HG03066 (cell line): ENCODE data around the gene CNKSR1.

Experiments
- ATAC-seq: cut with Tn5 transposase; IDR thresholded peaks from one replicate; pipeline ENCODE4 v1.9.1; 2021; ENCODE audit warnings: low read depth; ENCODE audit not compliant: unreplicated experiment

Gene CNKSR1

GRCh38 chr1:26159743-26160039 lies 17.6 kb upstream of the CNKSR1 start:
- ATAC-seq: no peak

DNA sequence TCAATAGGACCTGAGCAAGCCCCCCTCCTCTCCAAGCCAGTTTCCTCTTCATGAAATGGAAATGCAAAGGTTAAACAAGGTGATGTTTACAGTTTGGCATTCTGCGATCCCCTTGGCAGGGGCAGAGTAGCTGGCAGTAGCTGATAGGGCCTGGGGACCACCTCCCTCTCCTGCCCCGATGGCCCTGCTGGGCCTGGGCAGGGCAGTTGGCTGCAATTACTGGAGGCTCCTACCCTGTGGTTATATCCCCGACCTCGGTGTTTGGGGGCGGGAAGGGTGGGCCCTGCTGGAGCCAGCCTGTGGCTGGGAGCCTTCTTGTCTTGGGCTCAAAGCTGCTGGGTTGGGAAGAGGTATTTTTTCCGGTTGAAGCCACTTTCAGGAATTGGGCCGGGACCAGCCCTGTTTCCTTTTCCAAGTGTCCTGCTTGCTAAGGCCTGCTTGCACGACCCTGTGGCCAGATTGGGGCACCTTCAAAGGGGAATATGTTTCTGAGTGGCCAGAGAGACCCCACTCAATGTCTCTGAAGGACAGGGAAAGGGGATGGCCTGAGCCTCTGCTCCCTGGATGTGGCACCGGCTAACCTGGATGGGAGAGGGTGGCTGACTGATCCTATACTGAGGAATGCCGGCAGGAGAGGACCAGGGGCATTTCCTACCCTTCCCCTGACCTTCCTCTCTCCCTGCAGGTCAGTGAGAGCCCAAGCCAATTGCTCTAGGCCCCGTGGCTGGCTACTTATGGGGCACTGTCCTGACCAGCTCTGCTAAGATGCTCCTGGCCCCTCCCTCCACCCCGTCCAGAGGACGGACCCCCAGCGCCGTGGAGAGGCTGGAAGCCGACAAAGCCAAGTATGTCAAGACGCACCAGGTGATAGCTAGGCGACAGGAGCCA lies 16.5 kb upstream of the CNKSR1 start:
- no peak for ATAC-seq

DNA sequence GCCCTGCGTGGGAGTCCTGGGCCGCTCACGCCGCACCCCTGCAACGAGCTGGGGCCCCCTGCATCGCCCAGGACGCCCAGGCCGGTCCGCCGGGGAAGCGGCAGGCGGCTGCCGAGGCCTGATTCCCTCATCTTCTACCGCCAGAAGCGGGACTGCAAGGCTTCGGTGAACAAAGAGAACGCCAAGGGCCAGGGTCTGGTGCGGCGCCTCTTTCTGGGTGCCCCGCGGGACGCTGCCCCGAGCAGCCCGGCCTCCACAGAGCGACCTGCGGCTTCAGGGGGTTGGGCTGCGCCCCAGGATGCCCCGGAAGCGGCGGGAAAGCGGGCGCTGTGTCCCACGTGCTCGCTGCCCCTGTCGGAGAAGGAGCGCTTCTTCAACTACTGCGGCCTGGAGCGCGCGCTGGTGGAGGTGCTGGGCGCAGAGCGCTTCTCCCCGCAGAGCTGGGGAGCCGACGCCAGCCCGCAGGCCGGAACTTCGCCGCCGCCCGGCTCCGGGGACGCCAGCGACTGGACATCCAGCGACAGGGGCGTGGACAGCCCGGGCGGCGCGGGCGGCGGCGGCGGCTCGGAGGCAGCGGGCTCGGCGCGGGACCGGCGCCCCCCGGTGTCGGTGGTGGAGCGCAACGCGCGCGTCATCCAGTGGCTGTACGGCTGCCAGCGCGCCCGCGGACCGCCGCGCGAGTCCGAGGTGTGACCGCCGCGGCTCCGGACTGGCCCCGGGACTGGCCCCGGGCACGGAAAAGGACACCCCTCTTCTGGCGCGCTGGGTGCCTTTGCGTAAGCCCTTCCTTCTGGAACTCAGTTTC lies 15.7 kb upstream of the CNKSR1 start:
- ATAC-seq: no peak

- no peak for ATAC-seq
Observed at GRCh38 chr1:26162220-26162709, 15.0 kb upstream of the CNKSR1 start.

DNA sequence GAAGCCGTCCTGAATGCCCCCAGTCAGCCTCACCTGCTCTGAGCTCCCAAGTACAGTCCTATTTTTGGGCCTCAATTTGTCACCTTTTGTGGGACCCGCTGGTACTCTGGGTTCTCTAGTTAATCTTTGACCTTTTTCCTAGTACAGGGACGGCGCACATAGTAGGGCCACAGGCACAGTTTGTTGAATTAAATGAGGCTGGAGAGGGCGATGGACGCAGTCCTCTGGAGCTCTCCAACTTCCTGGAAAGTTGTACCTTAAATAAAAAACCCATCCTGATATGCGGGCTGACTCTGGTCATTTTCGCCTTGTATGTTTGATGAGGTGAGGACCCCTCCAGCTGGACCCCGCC lies 13.6 kb upstream of the CNKSR1 start:
- ATAC-seq: no peak

DNA sequence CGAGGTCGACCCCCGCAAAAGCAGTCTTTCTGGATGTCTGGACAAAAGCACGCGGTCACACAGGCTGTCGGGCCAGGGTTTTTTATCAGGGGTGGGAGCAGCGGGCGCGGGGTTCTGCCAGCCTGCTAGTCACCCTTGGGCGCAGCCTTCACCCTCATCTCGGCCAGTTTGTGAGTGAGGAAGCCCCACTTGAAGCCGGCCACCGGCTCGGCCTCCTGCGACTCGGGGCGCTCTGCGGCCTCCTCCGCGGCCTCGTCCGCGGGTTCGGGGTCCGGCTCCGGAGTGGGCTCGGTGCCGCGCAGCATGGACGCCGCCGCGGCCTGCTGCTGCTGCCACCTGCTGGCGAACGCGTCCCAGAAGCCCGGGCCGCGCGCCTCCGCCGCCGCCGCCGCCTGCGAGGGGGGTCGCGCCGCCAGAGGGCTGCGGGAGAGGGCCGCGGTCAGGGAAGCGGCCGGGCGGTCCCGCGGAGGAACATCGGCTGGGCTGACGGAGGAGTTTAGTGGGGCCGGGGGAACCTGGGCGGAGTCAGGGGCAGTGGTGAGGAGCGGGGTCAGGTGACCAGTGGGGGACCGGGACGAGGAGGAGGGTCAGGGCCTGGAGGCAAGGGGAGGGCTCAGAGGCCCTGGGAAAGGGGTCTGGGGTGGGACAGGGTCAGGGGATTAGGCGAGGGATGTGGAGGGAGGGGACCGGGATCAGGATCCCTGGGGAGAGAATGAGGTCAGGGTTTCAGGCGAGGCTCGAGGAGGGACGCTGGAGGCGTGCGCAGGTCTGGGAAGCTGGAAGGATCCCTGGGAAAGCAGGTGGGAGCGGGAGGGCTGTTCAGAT lies 13.0 kb upstream of the CNKSR1 start:
- ATAC-seq: no peak

DNA sequence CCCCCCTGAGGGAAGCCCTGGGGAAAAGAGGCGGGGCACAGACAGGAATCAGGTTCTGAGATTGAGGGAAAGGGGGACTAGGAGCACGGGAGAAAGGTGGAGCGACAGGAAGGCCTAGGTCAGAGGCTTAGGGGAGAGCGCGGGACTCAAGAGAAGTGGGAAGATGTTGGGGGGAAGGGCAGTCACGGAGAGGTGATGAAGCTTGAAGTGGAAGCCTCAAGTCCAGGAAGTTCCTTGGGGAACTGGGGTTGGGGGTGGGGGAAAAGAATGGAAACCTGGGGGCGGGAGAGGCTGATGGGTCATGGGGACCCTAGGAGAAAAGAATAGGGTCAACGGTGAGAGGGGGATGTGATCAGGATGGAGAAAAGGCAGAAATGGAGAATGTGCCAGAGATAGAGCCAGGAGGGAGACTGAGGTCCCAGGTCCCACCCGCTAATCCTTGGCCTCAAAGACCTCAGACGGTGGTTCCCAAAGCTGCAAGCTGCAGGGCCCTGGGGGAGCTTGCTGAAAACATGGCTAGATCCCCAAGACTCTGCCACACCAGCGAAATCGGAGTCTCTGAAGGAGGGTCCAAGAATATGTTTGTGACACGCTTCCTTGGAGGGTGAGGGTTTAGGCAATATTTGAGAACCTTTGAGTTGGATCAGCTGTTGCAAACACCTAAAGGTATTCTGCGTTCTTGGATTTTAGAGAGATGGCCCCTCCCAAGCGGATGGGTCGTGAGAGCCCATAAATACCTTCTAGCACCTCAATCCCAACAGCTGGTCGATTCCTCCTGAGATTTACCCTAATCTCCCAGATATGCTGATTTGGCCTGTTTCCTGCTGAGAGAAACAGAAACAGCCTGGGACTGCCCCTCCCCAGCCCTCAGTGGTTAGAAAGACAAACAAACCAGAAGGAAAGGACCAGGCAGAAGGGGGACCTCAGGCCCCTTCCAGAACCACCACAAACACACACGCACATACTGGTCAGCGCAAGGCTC lies 12.1 kb upstream of the CNKSR1 start:
- ATAC-seq: no peak

- no peak for ATAC-seq
Observed at GRCh38 chr1:26166719-26167281, 10.5 kb upstream of the CNKSR1 start.

DNA sequence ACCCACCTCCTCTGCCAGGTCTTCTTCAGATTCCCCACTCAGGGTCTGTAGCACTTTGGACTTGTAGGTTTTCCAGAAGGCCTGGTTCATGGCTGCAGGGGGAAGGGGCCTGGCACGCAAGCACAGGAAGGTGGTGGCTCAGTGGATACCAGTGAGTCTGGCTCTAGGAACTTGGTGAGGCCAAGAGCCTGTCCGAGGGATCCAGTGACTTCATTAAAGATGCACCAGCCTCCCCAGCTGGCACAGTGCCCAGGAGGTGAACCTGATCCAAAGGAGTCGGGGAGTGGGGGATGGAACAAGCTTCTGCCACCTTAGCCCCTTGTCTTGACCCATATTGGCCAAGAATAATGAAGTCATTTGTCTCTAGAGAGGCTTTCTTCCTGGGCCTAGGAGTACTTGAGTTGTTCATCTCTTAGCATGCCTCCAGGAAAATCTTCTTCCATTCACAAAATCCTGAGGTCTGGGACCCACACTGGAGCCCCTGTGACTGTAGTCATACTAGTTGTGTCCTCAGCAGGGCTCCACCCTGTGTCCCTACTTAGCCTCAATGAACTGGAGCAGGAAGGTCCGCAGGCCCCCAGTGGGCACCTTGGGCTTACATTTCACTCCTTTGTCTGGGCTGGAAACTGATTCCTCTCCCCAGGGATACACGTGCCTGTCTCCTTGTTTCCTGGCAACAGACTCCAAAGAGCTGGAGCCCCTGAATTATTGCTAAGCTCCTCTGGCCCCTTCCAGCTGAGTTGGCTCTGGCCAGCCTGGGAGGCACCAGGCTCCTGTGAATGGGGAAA lies 8.7 kb upstream of the CNKSR1 start, which contains the start of gene C1orf232:
Gene C1orf232, minus strand, starts transcription at position 554 of the 788 bp plus-strand sequence. Its CDS starts 464 bp downstream, at position 90.
- ATAC-seq: no peak

DNA sequence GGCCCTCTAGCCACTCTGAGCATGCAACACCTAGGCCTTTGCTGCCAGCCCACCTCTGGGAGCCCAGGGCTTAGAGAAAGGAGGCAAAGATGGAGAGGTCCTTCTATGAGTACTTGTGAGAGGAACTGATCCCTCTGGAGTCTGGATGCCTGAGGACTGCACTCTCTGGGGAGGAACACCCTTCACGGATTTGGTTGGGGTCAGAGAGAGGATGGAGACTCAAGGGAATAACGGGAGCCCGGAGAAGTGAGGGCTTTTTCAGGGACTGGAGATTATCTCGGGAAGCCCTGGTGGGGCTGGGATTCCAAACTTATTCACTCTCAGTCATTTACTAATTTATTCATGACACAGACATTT lies 8.1 kb upstream of the CNKSR1 start:
- no peak for ATAC-seq

- peak; percentile 79 for ATAC-seq
Observed at GRCh38 chr1:26169669-26170471, 7.4 kb upstream of the CNKSR1 start, which contains the start of gene ZNF593. Gene ZNF593 (plus strand): TSS chr1:26169908. CDS start chr1:26169984, 76 bp downstream.

DNA sequence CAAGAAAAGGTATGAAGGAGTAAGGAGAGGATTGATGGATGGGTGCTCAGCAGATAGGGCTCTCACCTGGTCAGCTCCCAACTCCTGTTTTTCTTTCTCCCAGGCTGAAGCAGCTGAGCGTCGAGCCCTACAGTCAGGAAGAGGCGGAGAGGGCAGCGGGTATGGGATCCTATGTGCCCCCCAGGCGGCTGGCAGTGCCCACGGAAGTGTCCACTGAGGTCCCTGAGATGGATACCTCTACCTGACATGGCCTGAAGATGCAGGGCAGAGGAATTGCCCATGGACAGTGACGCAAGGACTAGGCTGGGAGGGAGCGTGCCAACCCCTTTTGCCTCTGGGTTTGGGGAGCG lies 6.8 kb upstream of the CNKSR1 start:
- no peak for ATAC-seq

DNA sequence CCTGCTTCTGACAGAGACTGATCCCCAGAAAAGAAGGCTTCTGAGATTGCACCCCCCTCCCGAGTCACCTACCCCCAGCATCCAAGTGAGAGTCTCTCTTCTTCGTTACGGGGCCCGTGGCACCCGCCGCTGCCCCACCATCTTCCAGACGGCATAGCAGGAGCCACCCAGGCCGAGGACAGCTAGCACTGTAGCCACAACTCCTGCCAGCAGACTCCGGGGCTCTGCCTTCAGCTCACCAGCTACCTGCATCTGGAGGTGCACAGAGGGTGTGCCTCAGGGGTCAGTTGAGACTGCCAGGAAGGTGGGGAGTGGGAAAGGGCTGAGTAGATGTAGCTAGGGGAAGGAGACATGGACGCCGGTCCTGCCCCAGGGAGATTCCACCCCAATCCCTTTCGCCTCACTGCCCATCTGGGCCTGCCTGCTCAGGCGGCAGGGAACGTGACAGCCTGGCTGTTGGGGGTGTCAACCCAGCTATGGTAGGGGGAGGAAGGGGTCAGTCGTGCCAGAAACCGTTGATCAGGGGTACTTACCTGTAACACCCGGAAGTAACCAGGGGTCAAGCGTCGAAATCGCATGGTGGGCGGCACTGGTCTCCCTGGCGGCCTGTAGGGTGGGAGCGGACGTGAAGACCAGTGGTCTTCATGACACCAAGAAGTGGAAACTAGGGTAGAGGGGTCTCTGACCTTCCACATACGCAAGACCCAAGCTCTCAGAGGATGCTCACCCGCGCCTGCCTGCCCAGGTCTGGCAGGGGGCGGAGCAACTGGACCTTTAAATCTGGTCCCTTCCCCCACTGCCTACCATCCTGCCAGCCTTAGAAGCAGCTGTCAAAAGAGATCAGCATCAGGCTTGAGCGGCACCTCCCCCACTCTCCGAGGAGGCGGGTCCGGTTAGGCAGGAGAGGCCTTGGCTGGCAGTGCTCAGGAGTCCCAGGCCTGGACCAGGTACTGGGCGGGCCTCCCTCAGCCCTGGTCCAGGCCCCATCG lies 5.9 kb upstream of the CNKSR1 start, which contains the start of gene ZNF593OS:
Gene ZNF593OS, minus strand, starts transcription at position 749 of the 989 bp plus-strand sequence. Its CDS starts 171 bp downstream, at position 578.
- no peak for ATAC-seq

GRCh38 chr1:26175346-26175745 lies 1.9 kb upstream of the CNKSR1 start:
- no peak for ATAC-seq

DNA sequence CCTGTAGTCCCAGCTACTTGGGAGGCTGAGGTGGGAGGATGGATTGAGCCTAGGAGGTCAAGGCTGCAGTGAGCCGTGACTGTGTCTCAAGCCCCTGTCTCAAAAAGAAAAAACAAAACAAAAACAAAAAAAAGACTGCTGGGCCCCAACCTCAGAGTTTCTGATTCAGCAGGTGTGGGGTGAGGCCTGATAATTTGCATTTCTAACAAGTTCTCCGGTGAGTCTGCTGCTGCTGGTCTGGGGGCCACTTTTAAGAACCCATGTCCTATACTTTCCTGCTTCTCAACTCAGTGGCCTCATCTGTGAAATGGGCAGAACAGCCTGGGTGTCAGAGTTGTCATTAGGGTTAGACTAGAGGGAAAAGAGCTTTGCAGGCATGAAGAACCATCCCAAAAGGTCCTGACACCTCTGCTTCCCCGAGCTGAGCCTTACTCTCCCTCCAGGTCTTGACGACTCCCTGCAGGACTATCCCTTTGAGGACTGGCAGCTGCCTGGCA lies 2.8 kb downstream of the CNKSR1 start:
- ATAC-seq: no peak
